ENCODE results near the gene RAPGEF5. TPM values are rescaled to one million over a fixed set of nuclear protein-coding genes. Genes with fewer than 3 reads are reported as not detected.
A peak's percentile ranks its signal among the peaks of the same experiment; 100 is the strongest.

RAPGEF5 gene
- total and polyA plus RNA-seq, 10 of the 15 experiments (the other 5 are each of a cell fraction or from before 2014, with no cell fraction given) = 0.38 to 4.0 (median 1.6) TPM; not detected in 1

DNA sequence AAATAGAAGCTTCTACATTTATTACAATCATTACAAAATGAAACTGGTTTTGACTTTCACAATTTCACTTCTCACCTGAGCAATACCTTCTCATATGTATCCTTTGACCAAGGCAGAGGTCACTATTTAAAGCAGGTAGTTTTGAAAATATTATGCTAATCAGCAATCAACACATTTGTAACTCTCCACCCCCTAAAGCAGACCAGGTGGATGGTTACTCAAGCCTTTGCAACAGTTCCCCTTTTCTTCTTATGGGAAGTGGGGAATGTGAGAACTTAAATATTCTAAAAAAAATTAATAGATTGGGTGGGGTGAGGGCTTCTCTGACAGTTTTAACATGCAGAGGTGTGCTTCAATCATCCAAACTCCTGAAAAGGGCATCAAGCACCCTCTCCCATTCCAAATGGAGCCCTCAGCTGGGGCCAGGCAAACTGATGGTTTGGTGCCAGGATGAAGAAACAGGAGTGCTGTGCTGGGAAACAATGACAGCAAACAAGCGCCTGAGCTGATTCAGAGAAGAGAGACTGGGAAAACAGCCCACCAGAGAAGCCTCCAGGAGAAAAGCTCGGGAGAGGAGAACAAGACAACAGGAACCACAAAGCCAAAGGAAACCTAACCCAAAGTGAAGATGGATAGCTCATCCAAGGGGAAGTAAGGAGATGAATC, 17.1 kb downstream of the RAPGEF5 start:
- TF ChIP-seq RFX5 (IDR thresholded peaks at IDR 0.05; ENCODE audit: low read depth, low read length) (no peak), KDM1A (IDR thresholded peaks at IDR 0.05; ENCODE audit: borderline replicate concordance) (no peak), SPI1 (IDR thresholded peaks at IDR 0.05; ENCODE audit: borderline replicate concordance, insufficient read depth, low read depth, low read length) (peak; percentile 56), HCFC1 (IDR thresholded peaks at IDR 0.05; ENCODE audit: low read length) (no peak), NFIC (IDR thresholded peaks at IDR 0.05; ENCODE audit: low read depth, low read length) (no peak)
- TF ChIP-seq, protein P1, sequence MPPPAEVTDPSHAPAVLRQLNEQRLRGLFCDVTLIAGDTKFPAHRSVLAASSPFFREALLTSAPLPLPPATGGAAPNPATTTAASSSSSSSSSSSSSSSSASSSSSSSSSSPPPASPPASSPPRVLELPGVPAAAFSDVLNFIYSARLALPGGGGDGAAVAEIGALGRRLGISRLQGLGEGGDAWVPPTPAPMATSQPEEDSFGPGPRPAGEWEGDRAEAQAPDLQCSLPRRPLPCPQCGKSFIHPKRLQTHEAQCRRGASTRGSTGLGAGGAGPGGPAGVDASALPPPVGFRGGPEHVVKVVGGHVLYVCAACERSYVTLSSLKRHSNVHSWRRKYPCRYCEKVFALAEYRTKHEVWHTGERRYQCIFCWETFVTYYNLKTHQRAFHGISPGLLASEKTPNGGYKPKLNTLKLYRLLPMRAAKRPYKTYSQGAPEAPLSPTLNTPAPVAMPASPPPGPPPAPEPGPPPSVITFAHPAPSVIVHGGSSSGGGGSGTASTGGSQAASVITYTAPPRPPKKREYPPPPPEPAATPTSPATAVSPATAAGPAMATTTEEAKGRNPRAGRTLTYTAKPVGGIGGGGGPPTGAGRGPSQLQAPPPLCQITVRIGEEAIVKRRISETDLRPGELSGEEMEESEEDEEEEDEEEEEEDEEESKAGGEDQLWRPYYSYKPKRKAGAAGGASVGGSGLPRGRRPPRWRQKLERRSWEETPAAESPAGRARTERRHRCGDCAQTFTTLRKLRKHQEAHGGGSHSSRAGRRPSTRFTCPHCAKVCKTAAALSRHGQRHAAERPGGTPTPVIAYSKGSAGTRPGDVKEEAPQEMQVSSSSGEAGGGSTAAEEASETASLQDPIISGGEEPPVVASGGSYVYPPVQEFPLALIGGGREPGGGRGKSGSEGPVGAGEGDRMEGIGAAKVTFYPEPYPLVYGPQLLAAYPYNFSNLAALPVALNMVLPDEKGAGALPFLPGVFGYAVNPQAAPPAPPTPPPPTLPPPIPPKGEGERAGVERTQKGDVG (CRISPR knock-in tag; IDR thresholded peaks at IDR 0.05) = no peak
- Histone ChIP-seq H3K36me3 (ENCODE audit: control insufficient read depth in 2 of 2, insufficient read depth in 2 of 2, low read length in 1 of 2) (no peaks in the 10 kb centered on the region), H3K4me1 (ENCODE audit: control insufficient read depth, insufficient read depth, low read length) (peaks cover 24% of the 10 kb centered on the region), H4K20me1 (ENCODE audit: control insufficient read depth, insufficient read depth) (no peaks in the 10 kb centered on the region), H3K27me3 (replicated peaks in 1 of 2; ENCODE audit: control insufficient read depth in 2 of 2, insufficient read depth in 2 of 2, low read length in 1 of 2) (no peaks in the 10 kb centered on the region), H3K4me2 (ENCODE audit: control insufficient read depth, insufficient read depth) (peak overlapping the region; percentile 44; the same call in 1 of the 2 replicates), H3K27ac (ENCODE audit: control insufficient read depth, insufficient read depth) (no peak overlapping the region), H2AFZ (ENCODE audit: control insufficient read depth, low read depth, low read length) (no peak overlapping the region), H3K4me3 (no peak overlapping the region), H3K9me3 (replicated peaks; ENCODE audit: control insufficient read depth, insufficient read depth, low read length) (peaks cover 7% of the 10 kb centered on the region; the same call in 2 of the 3 replicates), H3K79me2 (ENCODE audit: control insufficient read depth, insufficient read depth, low read length) (peaks cover 3% of the 10 kb centered on the region), H3K9ac (ENCODE audit: control insufficient read depth, insufficient read depth, low read length) (no peak overlapping the region)
- no TSS peak for BruUV-seq (replicated peaks)
- ChIA-PET CTCF (interaction anchor here (0.6 to 1.3 kb wide), 2 partner anchors 38 to 1060 kb away, joined by 3 read pairs; no protein-coding TSS in a partner anchor), RAD21 (ENCODE audit: unreplicated experiment) (interaction anchor here (1.4 kb wide), 1 partner anchor 14 kb away, joined by 3 read pairs; no protein-coding TSS in a partner anchor), SMC1A (ENCODE audit: uncharacterized antibody, unreplicated experiment) (interaction anchor here (0.7 to 1.8 kb wide), 3 partner anchors 10 to 99 kb away, joined by 3 to 5 read pairs (median 5); no protein-coding TSS in a partner anchor), POLR2A (interaction anchor here (0.6 to 1.1 kb wide), 2 partner anchors 11 to 546 kb away, joined by 3 to 9 read pairs; no protein-coding TSS in a partner anchor)
- FAIRE-seq (no peak), ATAC-seq (no peak), DNase-seq (ENCODE audit: low read depth, low spot score) (no peak)
- 0% methylated on average over 2 of the region's 2 CpGs for WGBS (ENCODE audit: insufficient coverage, insufficient replicate concordance, low lambda C conversion rate, missing lambda C conversion rate)
- in situ Hi-C loops (cut with MboI) = no loop called here
- intact Hi-C loops (cut with micrococcal nuclease; ENCODE audit: unreplicated experiment) = no loop called here

Data from GM12878 (cell line).